ENCODE measurements around the gene CCDC137.

DNA sequence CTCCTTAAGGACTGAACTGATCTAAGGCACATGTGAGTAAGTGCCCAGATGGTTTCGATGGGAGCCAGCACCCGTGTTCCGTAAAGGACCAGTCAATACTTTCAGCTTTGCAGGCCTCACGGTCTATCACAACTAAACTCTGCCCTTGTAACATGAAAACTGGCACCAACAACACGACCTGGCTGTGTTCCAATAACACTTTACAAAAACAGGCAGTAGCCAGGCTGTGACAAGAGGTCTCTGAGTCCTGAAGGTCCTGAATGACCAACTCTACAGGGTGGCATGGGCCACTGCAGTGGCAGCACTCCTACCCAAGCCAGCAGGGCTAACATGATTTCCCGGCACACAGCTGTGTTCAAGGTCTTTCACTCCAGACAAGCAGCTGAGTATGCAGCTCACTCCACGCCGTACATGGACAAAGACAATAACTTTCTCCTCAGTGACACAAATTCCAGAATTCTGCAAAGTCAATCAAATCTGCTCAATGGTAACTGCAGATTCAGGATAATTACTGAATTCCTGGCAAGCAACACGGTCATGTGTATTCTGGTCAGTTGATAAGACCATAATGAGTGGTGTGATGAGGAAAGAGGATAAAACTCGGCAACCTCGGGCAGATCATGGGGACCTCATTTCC lies 44.9 kb upstream of the CCDC137 start:
- TF ChIP-seq, protein P1, sequence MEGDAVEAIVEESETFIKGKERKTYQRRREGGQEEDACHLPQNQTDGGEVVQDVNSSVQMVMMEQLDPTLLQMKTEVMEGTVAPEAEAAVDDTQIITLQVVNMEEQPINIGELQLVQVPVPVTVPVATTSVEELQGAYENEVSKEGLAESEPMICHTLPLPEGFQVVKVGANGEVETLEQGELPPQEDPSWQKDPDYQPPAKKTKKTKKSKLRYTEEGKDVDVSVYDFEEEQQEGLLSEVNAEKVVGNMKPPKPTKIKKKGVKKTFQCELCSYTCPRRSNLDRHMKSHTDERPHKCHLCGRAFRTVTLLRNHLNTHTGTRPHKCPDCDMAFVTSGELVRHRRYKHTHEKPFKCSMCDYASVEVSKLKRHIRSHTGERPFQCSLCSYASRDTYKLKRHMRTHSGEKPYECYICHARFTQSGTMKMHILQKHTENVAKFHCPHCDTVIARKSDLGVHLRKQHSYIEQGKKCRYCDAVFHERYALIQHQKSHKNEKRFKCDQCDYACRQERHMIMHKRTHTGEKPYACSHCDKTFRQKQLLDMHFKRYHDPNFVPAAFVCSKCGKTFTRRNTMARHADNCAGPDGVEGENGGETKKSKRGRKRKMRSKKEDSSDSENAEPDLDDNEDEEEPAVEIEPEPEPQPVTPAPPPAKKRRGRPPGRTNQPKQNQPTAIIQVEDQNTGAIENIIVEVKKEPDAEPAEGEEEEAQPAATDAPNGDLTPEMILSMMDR (IDR thresholded peaks at IDR 0.05 in 4 of 5, conservative IDR thresholded peaks at IDR 0.05 in 1 of 5): no peak
- no peak for TF ChIP-seq POLR2A (IDR thresholded peaks at IDR 0.05)
